ENCODE data around the gene BHLHA15. TPM values are rescaled to one million over a fixed set of nuclear protein-coding genes. Genes with fewer than 3 reads are reported as not detected.

The BHLHA15 gene
- total and polyA plus RNA-seq, 9 of the 15 experiments (the other 6 are each of a cell fraction or from before 2014, with no cell fraction given), result 0.22 to 2.0 (median 1.1) TPM; not detected in 4

- TF ChIP-seq CHD7 (IDR thresholded peaks at IDR 0.05; ENCODE audit: low read depth, low read length) (no peak), ARHGAP35 (IDR thresholded peaks at IDR 0.05; ENCODE audit: partially characterized antibody) (no peak), MAFG (tag; conservative IDR thresholded peaks at IDR 0.05) (peak; percentile 46; the same call in 1 of the 2 replicates), ZNF785 (CRISPR knock-in tag; IDR thresholded peaks at IDR 0.05) (no peak), C11orf30 (IDR thresholded peaks at IDR 0.05; ENCODE audit: low read depth) (peak; percentile 56), MAFF (IDR thresholded peaks at IDR 0.05; ENCODE audit: low read length) (peak; percentile 26), ZNF274 (IDR thresholded peaks at IDR 0.05; ENCODE audit: borderline replicate concordance, low read depth, low read length) (no peak), JUND (IDR thresholded peaks at IDR 0.05; ENCODE audit: borderline replicate concordance, low read depth, low read length) (peak; percentile 59; the same call in 1 of the 2 replicates), JUND (tag; IDR thresholded peaks at IDR 0.05; ENCODE audit: borderline replicate concordance, low read depth, low read length) (peak; percentile 70; the same call in 2 of the 3 replicates), CHCHD3 (CRISPR knock-in tag; IDR thresholded peaks at IDR 0.05) (no peak), STAT5B (CRISPR knock-in tag; IDR thresholded peaks at IDR 0.05) (no peak), CXXC5 (CRISPR knock-in tag; IDR thresholded peaks at IDR 0.05) (no peak), ZNF175 (CRISPR knock-in tag; IDR thresholded peaks at IDR 0.05; ENCODE audit: low read depth) (no peak), GATAD2A (IDR thresholded peaks at IDR 0.05) (no peak), ATF7 (IDR thresholded peaks at IDR 0.05) (peak; percentile 49; the same call in 1 of the 2 replicates), ZNF124 (CRISPR knock-in tag; IDR thresholded peaks at IDR 0.05) (no peak), TEAD4 (IDR thresholded peaks at IDR 0.05; ENCODE audit: low read length) (no peak), TEAD4 (CRISPR knock-in tag; IDR thresholded peaks at IDR 0.05; ENCODE audit: borderline replicate concordance) (no peak)
Measured at GRCh38 chr7:98186452-98187137, 24.6 kb upstream of the BHLHA15 start (continued).

All from K562 (cell line).